HPDE6-E6E7 (cell line): Measurements from ENCODE around the gene TSHZ2.
A peak's percentile ranks its signal among the peaks of the same experiment; 100 is the strongest.

Experiments used
- DNase-seq: peaks from one replicate; pipeline ENCODE4 v3.0.0; 2011; ENCODE audit warnings: missing footprints; ENCODE audit errors: extremely low spot score

The TSHZ2 gene

GRCh38 chr20:53030061-53030460 lies 57.9 kb downstream of the TSHZ2 start:
- DNase-seq, result no peak

- no peak for DNase-seq
These were observed 59.9 kb downstream of the TSHZ2 start for GRCh38 chr20:53032046-53032445.

- DNase-seq, result peak; percentile 32
These were observed 60.3 kb downstream of the TSHZ2 start for GRCh38 chr20:53032478-53032932.

GRCh38 chr20:53033176-53033575 lies 61.0 kb downstream of the TSHZ2 start:
- DNase-seq, result no peak

- DNase-seq, result no peak
These were observed 62.7 kb downstream of the TSHZ2 start for GRCh38 chr20:53034899-53035298.

GRCh38 chr20:53036992-53037391 lies 64.8 kb downstream of the TSHZ2 start:
- DNase-seq, result no peak

GRCh38 chr20:53037621-53038020 lies 65.5 kb downstream of the TSHZ2 start:
- no peak for DNase-seq

- DNase-seq, result no peak
These were observed 66.1 kb downstream of the TSHZ2 start for GRCh38 chr20:53038299-53038698.

GRCh38 chr20:53040693-53041589 lies 68.8 kb downstream of the TSHZ2 start:
- no peak for DNase-seq

GRCh38 chr20:53042521-53042920 lies 70.4 kb downstream of the TSHZ2 start:
- DNase-seq, result no peak

- DNase-seq, result no peak
These were observed 72.1 kb downstream of the TSHZ2 start for GRCh38 chr20:53044296-53044695.

- no peak for DNase-seq
These were observed 73.8 kb downstream of the TSHZ2 start for GRCh38 chr20:53045941-53046340.

- DNase-seq, result no peak
These were observed 75.0 kb downstream of the TSHZ2 start for GRCh38 chr20:53047203-53047602.

GRCh38 chr20:53048387-53048786 lies 76.2 kb downstream of the TSHZ2 start:
- DNase-seq, result no peak

- no peak for DNase-seq
These were observed 78.2 kb downstream of the TSHZ2 start for GRCh38 chr20:53050338-53050737.

GRCh38 chr20:53052380-53052779 lies 80.2 kb downstream of the TSHZ2 start:
- DNase-seq, result no peak

- no peak for DNase-seq
These were observed 81.4 kb downstream of the TSHZ2 start for GRCh38 chr20:53053595-53053994.

GRCh38 chr20:53055367-53056067 lies 83.4 kb downstream of the TSHZ2 start:
- DNase-seq, result no peak

- DNase-seq, result no peak
These were observed 85.4 kb downstream of the TSHZ2 start for GRCh38 chr20:53057579-53057978.

GRCh38 chr20:53059848-53060247 lies 87.7 kb downstream of the TSHZ2 start:
- no peak for DNase-seq

GRCh38 chr20:53061192-53062108 lies 89.3 kb downstream of the TSHZ2 start:
- DNase-seq, result no peak

- no peak for DNase-seq
These were observed 92.8 kb downstream of the TSHZ2 start for GRCh38 chr20:53064935-53065334.
